HepG2 (cell line): ENCODE results near the gene RNF13. TPM values are rescaled to one million over a fixed set of nuclear protein-coding genes. Genes with fewer than 3 reads are reported as not detected.
"Not testable (repeated sequence)": the region's sequence is repeated elsewhere in the genome, so short reads cannot be mapped to it uniquely, and the experiment has no call there.

Experiments used
- ATAC-seq: fragments of 200-7000 bp; cut with Tn5 transposase; 3 replicates; pipeline ENCODE4 v1.9.1; 2020; ENCODE audit warnings: mild to moderate bottlenecking, moderate library complexity
- BruUV-seq: library from RNA; stranded (reverse); fragments of 400-500 nt; replicated peaks from 2 replicates; lab custom pipeline; 2021; lab: Mats Ljungman, UMichigan
- CTCF ChIA-PET: fragments of 300-600 bp; formaldehyde crosslinking; extraction: SDS; loops from one replicate; lab custom pipeline; 2021; ENCODE audit warnings: low total read pairs, inconsistent platforms, low intra/inter-chr PET ratio; lab: Yijun Ruan, JAX
- POLR2A ChIA-PET: fragments of 350-600 bp; sonication (Branson Sonifier 250); formaldehyde crosslinking; loops from one replicate; lab custom pipeline; 2020; ENCODE audit warnings: antibody characterized with exemption, inconsistent platforms; lab: Yijun Ruan, JAX
- DNase-seq: peaks from one replicate; pipeline ENCODE4 v3.0.0-alpha.2; 2015; ENCODE audit warnings: low spot score
- FAIRE-seq: peaks from 3 replicates; lab custom pipeline; 2011; peaks lifted over from hg19 to GRCh38; lab: Jason Lieb, UNC
- H2AFZ ChIP-seq: one replicate; pipeline ENCODE4 v1.6.1; 2011; ENCODE audit warnings: low read length, inconsistent platforms
- H3K27ac ChIP-seq: fragments of 300-600 bp; 3 replicates; pipeline ENCODE4 v1.8.0; 2011; ENCODE audit warnings: mixed run types, mild to moderate bottlenecking, mixed read lengths, low read length, inconsistent platforms; ENCODE audit not compliant: insufficient read depth; ENCODE audit errors: extremely low read length
- H3K27me3 ChIP-seq, 2 experiments: fragments of 200-600 bp in 1 of 2; 2 replicates in 1 of 2; 3 replicates in 1 of 2; pipeline versions ENCODE4 v1.6.0 to v1.8.0; 2011; ENCODE audit warnings: low read length in 2 of 2, mild to moderate bottlenecking in 2 of 2, moderate library complexity in 2 of 2, inconsistent platforms in 1 of 2; ENCODE audit not compliant: insufficient read depth in 2 of 2, control insufficient read depth in 1 of 2
- H3K36me3 ChIP-seq, 2 experiments: fragments of 200-600 bp in 1 of 2; replicated peaks in 1 of 2; 2 replicates in 1 of 2; 3 replicates in 1 of 2; pipeline versions ENCODE4 v1.5.1 to v1.8.0; 2011; ENCODE audit warnings: low read length in 2 of 2, inconsistent platforms in 1 of 2; ENCODE audit not compliant: insufficient read depth in 2 of 2, control insufficient read depth in 1 of 2
- H3K4me1 ChIP-seq: 2 replicates; pipeline ENCODE4 v1.5.1; 2012; ENCODE audit warnings: low read length, inconsistent platforms; ENCODE audit not compliant: insufficient read depth
- H3K4me2 ChIP-seq: 2 replicates; pipeline ENCODE4 v1.6.0; 2011; ENCODE audit warnings: low read depth, low read length, inconsistent platforms
- H3K4me3 ChIP-seq, 3 experiments: fragments of 200-600 bp in 1 of 3; sonication (generic), shearing (Covaris generic) in 1 of 3; replicated peaks in 1 of 3; 2 replicates each; pipeline ENCODE4 v1.5.1; 2011 to 2016; ENCODE audit warnings: low read length in 3 of 3, inconsistent platforms in 2 of 3, low read depth in 2 of 3, mild to moderate bottlenecking in 2 of 3, control low read depth in 1 of 3, mixed read lengths in 1 of 3; ENCODE audit not compliant: insufficient read depth in 1 of 3
- H3K79me2 ChIP-seq: one replicate; pipeline ENCODE4 v1.6.1; 2011; ENCODE audit warnings: low read length, inconsistent platforms; ENCODE audit not compliant: insufficient read depth
- H3K9ac ChIP-seq: 2 replicates; pipeline ENCODE4 v1.6.0; 2011; ENCODE audit warnings: mild to moderate bottlenecking, low read depth, low read length, inconsistent platforms; ENCODE audit not compliant: insufficient read depth
- H3K9me3 ChIP-seq: 2 replicates; pipeline ENCODE4 v1.5.1; 2012; ENCODE audit warnings: mild to moderate bottlenecking, low read length
- H4K20me1 ChIP-seq: 2 replicates; pipeline ENCODE4 v1.6.0; 2011; ENCODE audit warnings: inconsistent platforms, mild to moderate bottlenecking, low read length, moderate library complexity; ENCODE audit not compliant: insufficient read depth
- ZBTB38 ChIP-seq: sonication (generic); formaldehyde crosslinking; IDR thresholded peaks from 2 replicates; pipeline ENCODE4 v1.5.1; 2020; ENCODE audit warnings: mild to moderate bottlenecking, missing genetic modification reagents
- ZNF33B ChIP-seq: sonication (generic); formaldehyde crosslinking; IDR thresholded peaks from 2 replicates; pipeline ENCODE4 v1.5.1; 2020; ENCODE audit warnings: mild to moderate bottlenecking, missing genetic modification reagents
- WGBS: methylation state at CpG from one replicate; pipeline ENCODE4 v1.1.6; 2017; ENCODE audit warnings: low lambda C conversion rate; 5-methylcytosine and 5-hydroxymethylcytosine counted together
- in situ Hi-C: cut with HindIII; loops from 2 replicates; pipeline ENCODE4 v1.10.0; 2017; ENCODE audit warnings: low pct_unique_long_range_greater_than_20kb; ENCODE audit not compliant: extremely low pct_ligation_motif_present
- intact Hi-C: fragments of 100-400 bp; cut with micrococcal nuclease; formaldehyde crosslinking; loops from one replicate; pipeline ENCODE4 v1.10.0; 2022; ENCODE audit not compliant: unreplicated experiment
- polyA plus RNA-seq, 8 experiments: library from polyadenylated mRNA; depleted of rRNA in 3 of 8; stranded (reverse) in 7 of 8; unstranded in 1 of 8; fragments of >200 nt; fragmentation: Illumina TruSeq in 4 of 8; extraction: Trizol in 4 of 8; gene quantifications; 2 replicates each; pipeline versions ENCODE4 v1.2.1 to v1.2.3, GENCODE V29; 2011 to 2016; ENCODE audit warnings: low read depth in 4 of 8, missing spikeins in 1 of 8, mixed read lengths in 1 of 8; ENCODE audit not compliant: insufficient read depth in 1 of 8
- total RNA-seq, 5 experiments: library from RNA; depleted of rRNA; stranded (reverse); fragments of >200 nt; fragmentation: Illumina TruSeq; extraction: Trizol; gene quantifications; 2 replicates each; pipeline ENCODE4 v1.2.3, GENCODE V29; 2016; ENCODE audit warnings: low read depth in 1 of 5
- TF ChIP-seq, protein P1 (sequence below): sonication (generic); formaldehyde crosslinking; IDR thresholded peaks from 2 replicates; pipeline ENCODE4 v1.5.0; 2020; ENCODE audit warnings: mild to moderate bottlenecking, missing genetic modification reagents, borderline replicate concordance

RNF13 gene
- total and polyA plus RNA-seq, 2 of the 13 experiments (the other 11 are each of a cell fraction or from before 2014, with no cell fraction given): 39.8 to 46.0 TPM

DNA sequence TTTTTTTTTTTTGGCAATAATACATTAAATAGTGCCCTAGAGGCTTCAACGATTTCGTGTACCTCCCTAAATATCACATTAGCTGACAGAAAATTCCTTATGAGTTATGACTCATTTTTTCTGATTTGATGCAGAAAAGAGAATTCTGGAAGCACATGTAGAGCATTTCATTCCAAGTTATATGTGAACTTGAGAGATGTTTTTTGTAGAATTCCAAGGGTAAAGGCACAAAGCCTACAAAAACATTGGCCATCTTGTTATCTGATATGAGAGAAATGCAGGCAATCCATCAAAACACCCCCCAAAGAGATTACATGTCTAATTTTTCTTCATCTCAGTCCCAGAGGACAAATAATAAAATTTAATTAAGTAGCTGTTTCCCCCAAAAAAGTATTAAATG, 164.4 kb downstream of the RNF13 start:
- BruUV-seq: no TSS peak
- in situ Hi-C loops (no loop called here), intact Hi-C loops (no loop called here)
- TF ChIP-seq, protein P1, sequence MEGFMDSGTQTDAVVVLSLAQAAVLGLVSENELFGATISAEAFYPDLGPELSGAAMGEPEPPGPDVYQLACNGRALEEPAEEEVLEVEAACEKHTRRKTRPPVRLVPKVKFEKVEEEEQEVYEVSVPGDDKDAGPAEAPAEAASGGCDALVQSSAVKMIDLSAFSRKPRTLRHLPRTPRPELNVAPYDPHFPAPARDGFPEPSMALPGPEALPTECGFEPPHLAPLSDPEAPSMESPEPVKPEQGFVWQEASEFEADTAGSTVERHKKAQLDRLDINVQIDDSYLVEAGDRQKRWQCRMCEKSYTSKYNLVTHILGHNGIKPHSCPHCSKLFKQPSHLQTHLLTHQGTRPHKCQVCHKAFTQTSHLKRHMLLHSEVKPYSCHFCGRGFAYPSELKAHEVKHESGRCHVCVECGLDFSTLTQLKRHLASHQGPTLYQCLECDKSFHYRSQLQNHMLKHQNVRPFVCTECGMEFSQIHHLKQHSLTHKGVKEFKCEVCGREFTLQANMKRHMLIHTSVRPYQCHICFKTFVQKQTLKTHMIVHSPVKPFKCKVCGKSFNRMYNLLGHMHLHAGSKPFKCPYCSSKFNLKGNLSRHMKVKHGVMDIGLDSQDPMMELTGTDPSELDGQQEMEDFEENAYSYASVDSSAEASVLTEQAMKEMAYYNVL (CRISPR knock-in tag): no peak
- no peak for TF ChIP-seq ZNF33B (CRISPR knock-in tag)
- TF ChIP-seq ZBTB38 (CRISPR knock-in tag): no peak
- WGBS: 44% methylated on average over 2 of the region's 2 CpGs
- POLR2A ChIA-PET: no interaction called here
- Histone ChIP-seq H3K27me3 (no peaks in the 10 kb centered on the region), H3K9me3 (no peaks in the 10 kb centered on the region), H3K27ac (no peak overlapping the region), H2AFZ (no peak overlapping the region), H3K4me2 (no peak overlapping the region), H3K36me3 (no peaks in the 10 kb centered on the region), H4K20me1 (no peaks in the 10 kb centered on the region), H3K9ac (no peak overlapping the region), H3K79me2 (no peaks in the 10 kb centered on the region), H3K4me3 (no peak overlapping the region), H3K4me1 (peaks cover 1% of the 10 kb centered on the region)
- FAIRE-seq: no peak
- CTCF ChIA-PET: no interaction called here
- no peak for DNase-seq
- ATAC-seq: no peak

DNA sequence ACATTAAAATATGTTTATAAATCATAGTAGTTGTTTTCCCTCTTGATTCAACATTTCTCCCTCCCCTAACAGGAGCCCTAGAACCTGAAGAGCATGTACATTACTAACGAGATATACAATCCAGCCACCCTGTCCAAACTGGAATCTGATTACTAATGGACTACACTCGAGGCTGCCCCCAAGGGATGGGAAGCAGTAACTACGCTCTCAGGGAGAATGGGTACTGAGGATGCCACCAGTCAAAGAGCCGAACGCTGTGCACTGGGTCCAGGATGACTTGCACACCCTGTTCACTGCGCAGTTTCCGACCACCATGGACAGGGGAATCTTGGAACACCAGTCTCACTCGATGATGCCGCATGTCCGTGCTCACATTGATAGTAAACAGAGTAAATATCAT, 169.0 kb downstream of the RNF13 start:
- DNase-seq, H3K9ac ChIP-seq, H3K4me2 ChIP-seq, H3K27ac ChIP-seq, H3K4me1 ChIP-seq, H3K4me3 ChIP-seq, H3K36me3 ChIP-seq, H2AFZ ChIP-seq, H3K9me3 ChIP-seq, CTCF ChIA-PET, H3K27me3 ChIP-seq, in situ Hi-C loops, POLR2A ChIA-PET, intact Hi-C loops, H4K20me1 ChIP-seq, H3K79me2 ChIP-seq, BruUV-seq: not testable (repeated sequence)
- 23% methylated on average over 3 of the region's 10 CpGs for whole genome bisulfite sequencing
- FAIRE-seq (peak; percentile 85), ATAC-seq (peak; percentile 97)

DNA sequence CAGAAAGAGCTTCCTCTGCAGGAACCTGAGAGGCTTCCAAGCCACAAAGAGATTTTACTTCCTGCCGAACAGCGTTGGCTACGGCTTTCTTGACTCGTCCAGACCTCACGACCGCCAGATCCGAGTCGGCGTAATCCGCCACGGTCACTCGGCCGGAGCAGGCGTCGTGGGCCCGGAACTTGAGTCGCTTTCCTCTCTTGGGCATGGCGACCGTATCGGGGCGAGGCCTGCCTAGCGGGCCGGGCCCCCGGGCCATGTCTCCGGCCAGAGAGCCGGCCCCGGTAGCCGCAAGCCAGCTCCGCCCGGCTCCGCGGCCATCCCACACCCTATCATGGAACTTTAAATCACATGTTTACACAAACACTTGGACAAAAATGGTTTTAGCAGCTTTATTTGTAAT, 170.0 kb downstream of the RNF13 start:
- H3K36me3 ChIP-seq: not testable (repeated sequence)

More for the DNA sequence above, 170.0 kb downstream of the RNF13 start:
- H3K4me2 ChIP-seq, DNase-seq, H2AFZ ChIP-seq, BruUV-seq, CTCF ChIA-PET, H3K27ac ChIP-seq, ATAC-seq, in situ Hi-C loops, H3K27me3 ChIP-seq, H3K9ac ChIP-seq, H4K20me1 ChIP-seq, H3K79me2 ChIP-seq, POLR2A ChIA-PET, H3K9me3 ChIP-seq, intact Hi-C loops, FAIRE-seq, H3K4me1 ChIP-seq, H3K4me3 ChIP-seq: not testable (repeated sequence)
- 88% methylated on average over 32 of the region's 32 CpGs for WGBS
